B cell (primary cell): ENCODE measurements around the gene ZNF320. TPM values are rescaled to one million over a fixed set of nuclear protein-coding genes. Genes with fewer than 3 reads are reported as not detected.
"Not testable (repeated sequence)": the region's sequence is repeated elsewhere in the genome, so short reads cannot be mapped to it uniquely, and the experiment has no call there.

ENCODE experiments used
- ATAC-seq: fragments of 200-7000 bp; cut with Tn5 transposase; one replicate; pipeline ENCODE4 v1.10.0; 2021; ENCODE audit warnings: low read depth, mild to moderate bottlenecking, moderate number of reproducible peaks, moderate library complexity
- CTCF ChIA-PET: fragments of 350-600 bp; sonication (Branson Sonifier 250); formaldehyde crosslinking; loops from one replicate; lab custom pipeline; 2021; ENCODE audit warnings: antibody characterized with exemption, inconsistent platforms; lab: Charles Lee
- POLR2A ChIA-PET: fragments of 350-600 bp; sonication (Branson Sonifier 250); formaldehyde crosslinking; loops from one replicate; lab custom pipeline; 2021; ENCODE audit warnings: antibody characterized with exemption; lab: Charles Lee
- DNase-seq: peaks from one replicate; pipeline ENCODE4 v3.0.0; 2013
- H2AFZ ChIP-seq: 2 replicates; pipeline ENCODE4 v1.6.1; 2012; ENCODE audit warnings: mild to moderate bottlenecking, low read depth, low read length; ENCODE audit not compliant: insufficient read depth, poor library complexity, severe bottlenecking
- H3K27ac ChIP-seq, 2 donors: 1 replicate in 1 of 2; 2 replicates in 1 of 2; pipeline ENCODE4 v1.5.1; 2012 to 2013; ENCODE audit warnings: low read length in 2 of 2, mild to moderate bottlenecking in 2 of 2, moderate library complexity in 1 of 2
- H3K27me3 ChIP-seq, 4 experiments: fragments of 200-600 bp in 1 of 4; sonication (generic) in 1 of 4; replicated peaks in 1 of 4; 1 replicate in 2 of 4; 2 replicates in 2 of 4; pipeline versions ENCODE4 v1.6.1 to v1.7.0; 2013 to 2016; ENCODE audit warnings: low read length in 3 of 4, mild to moderate bottlenecking in 2 of 4, mixed read lengths in 1 of 4, moderate library complexity in 1 of 4; ENCODE audit not compliant: insufficient read depth in 4 of 4, control insufficient read depth in 3 of 4; ENCODE audit errors: control extremely low read depth in 1 of 4
- H3K36me3 ChIP-seq, 2 experiments: replicated peaks in 1 of 2; 1 replicate in 1 of 2; 2 replicates in 1 of 2; pipeline versions ENCODE4 v1.6.1 to v1.7.1; 2013; ENCODE audit warnings: low read length in 1 of 2; ENCODE audit not compliant: insufficient read depth in 2 of 2, control insufficient read depth in 1 of 2; ENCODE audit errors: control extremely low read depth in 1 of 2, extremely low read depth in 1 of 2
- H3K4me1 ChIP-seq, 2 donors: fragments of 200-600 bp in 1 of 2; sonication (generic) in 1 of 2; 1 replicate in 1 of 2; 2 replicates in 1 of 2; pipeline versions ENCODE4 v1.5.1 to v1.6.1; 2013 to 2017; ENCODE audit warnings: low read length in 2 of 2; ENCODE audit not compliant: control insufficient read depth in 2 of 2, insufficient read depth in 2 of 2
- H3K4me2 ChIP-seq: replicated peaks from 2 replicates; pipeline ENCODE3; 2012; ENCODE audit warnings: mild to moderate bottlenecking, low read depth, low read length; ENCODE audit not compliant: poor library complexity, severe bottlenecking
- H3K4me3 ChIP-seq, 5 experiments: fragments of 200-600 bp in 1 of 5; sonication (generic) in 1 of 5; 1 replicate in 3 of 5; 2 replicates in 2 of 5; pipeline versions ENCODE4 v1.5.1 to v1.7.0; 2011 to 2016; ENCODE audit warnings: low read length in 4 of 5, mild to moderate bottlenecking in 4 of 5, low read depth in 2 of 5, control low read depth in 1 of 5, moderate library complexity in 1 of 5; ENCODE audit not compliant: insufficient read depth in 1 of 5; ENCODE audit errors: control extremely low read depth in 1 of 5, extremely low read depth in 1 of 5
- H3K79me2 ChIP-seq: fragments of 200-600 bp; sonication (generic); one replicate; pipeline ENCODE4 v1.6.0; 2016; ENCODE audit warnings: low read length; ENCODE audit not compliant: control insufficient read depth, insufficient read depth
- H3K9ac ChIP-seq: fragments of 200-600 bp; sonication (generic); 2 replicates; pipeline ENCODE4 v1.6.1; 2017; ENCODE audit warnings: mild to moderate bottlenecking, low read length, moderate library complexity
- H3K9me3 ChIP-seq, 3 donors: one replicate each; pipeline versions ENCODE4 v1.6.1 to v1.7.1; 2013; ENCODE audit warnings: low read length in 2 of 3; ENCODE audit not compliant: control insufficient read depth in 2 of 3, insufficient read depth in 1 of 3; ENCODE audit errors: control extremely low read depth in 1 of 3
- H4K20me1 ChIP-seq: 2 replicates; pipeline ENCODE4 v1.6.0; 2012; ENCODE audit warnings: mild to moderate bottlenecking, low read length; ENCODE audit not compliant: insufficient read depth, control insufficient read depth, poor library complexity, severe bottlenecking
- H3K27ac Mint-ChIP-seq: one replicate; pipeline ENCODE4 v1.8.0; 2021; ENCODE audit warnings: mixed read lengths
- H3K27me3 Mint-ChIP-seq: one replicate; pipeline ENCODE4 v1.8.0; 2021; ENCODE audit warnings: mixed read lengths
- H3K4me1 Mint-ChIP-seq: one replicate; pipeline ENCODE4 v1.8.0; 2021; ENCODE audit warnings: mixed read lengths
- H3K4me3 Mint-ChIP-seq: one replicate; pipeline ENCODE4 v1.8.0; 2021; ENCODE audit warnings: mixed read lengths
- H3K9me3 Mint-ChIP-seq: one replicate; pipeline ENCODE4 v1.8.0; 2022; ENCODE audit warnings: mixed read lengths; ENCODE audit not compliant: insufficient read depth
- EZH2 ChIP-seq: IDR thresholded peaks from 2 replicates; pipeline ENCODE4 v1.6.1; 2012; ENCODE audit warnings: borderline replicate concordance, low read depth, mild to moderate bottlenecking, moderate library complexity, low read length; ENCODE audit not compliant: insufficient read depth, poor library complexity, severe bottlenecking
- WGBS: methylation state at CpG from one replicate; pipeline ENCODE4 v1.1.5; 2013; ENCODE audit warnings: missing lambda C conversion rate; ENCODE audit not compliant: insufficient coverage; 5-methylcytosine and 5-hydroxymethylcytosine counted together
- intact Hi-C: fragments of 100-400 bp; cut with micrococcal nuclease; formaldehyde crosslinking; loops from one replicate; pipeline ENCODE4 v1.10.0; 2022
- polyA plus RNA-seq: library from polyadenylated mRNA; depleted of rRNA; stranded (reverse); fragments of >200 nt; gene quantifications from 2 replicates; pipeline ENCODE4 v1.2.3, GENCODE V29; 2012
- total RNA-seq, 2 donors: library from RNA; stranded (reverse); fragments of 120-200 nt in 1 of 2; gene quantifications; 1 replicate in 1 of 2; 2 replicates in 1 of 2; pipeline versions ENCODE4 v1.2.3 to v1.2.4, GENCODE V29; 2013 to 2022
- TF ChIP-seq, protein P1 (sequence below): fragments of 200-600 bp; IDR thresholded peaks from one replicate; pipeline ENCODE4 v1.8.0; 2022; ENCODE audit warnings: antibody characterized with exemption, mild to moderate bottlenecking

ZNF320 gene
- total and polyA plus RNA-seq, 2 donors (not counting 1 experiment from before 2014, with no cell fraction given) = 14.5 to 33.1 TPM

DNA sequence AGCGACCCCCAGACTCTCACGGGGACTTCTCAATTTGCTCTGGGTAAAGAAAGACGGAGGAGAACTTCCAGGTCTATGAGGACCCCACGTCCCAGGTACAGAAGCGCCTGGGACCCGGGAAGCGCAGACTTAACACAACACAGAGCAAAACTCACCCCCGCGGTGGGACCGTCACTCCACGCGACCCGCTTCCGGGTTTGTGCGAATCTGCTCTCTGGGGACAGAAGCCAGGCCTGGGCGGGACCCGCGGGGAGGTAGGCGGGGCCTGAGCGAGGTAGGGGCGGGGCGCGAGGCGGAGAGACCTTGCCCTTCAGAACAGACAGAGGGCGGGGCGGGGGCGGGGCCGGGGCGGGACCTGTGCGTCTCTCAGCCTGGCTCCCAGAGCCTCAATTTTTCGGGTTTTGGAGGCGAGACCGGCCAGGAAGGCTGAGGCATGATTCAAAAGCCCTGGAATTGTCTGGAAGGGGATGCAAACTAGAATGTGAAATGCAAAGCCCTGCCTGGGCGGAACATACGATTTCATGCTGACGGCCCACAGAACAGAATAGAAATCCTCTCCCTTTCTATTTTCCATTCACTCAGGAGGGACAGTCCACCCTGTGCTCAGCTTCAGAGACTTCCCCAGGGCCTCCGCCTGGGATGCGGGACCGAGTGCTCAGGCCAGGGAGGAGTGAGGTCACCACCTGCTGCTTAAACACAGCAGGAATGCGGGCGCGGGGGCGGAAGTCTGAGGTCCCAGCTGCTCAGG lies 45.1 kb upstream of the ZNF320 start:
- intact Hi-C loops = loop anchor here (1.0 to 10.0 kb wide), 11 partner anchors 20 to 894 kb away; partner anchors contain the start of genes ZNF160, ZNF320, ZNF432 and ZNF525
- ChIA-PET CTCF (interaction anchor here (0.6 to 1.1 kb wide), 2 partner anchors 20 to 85 kb away, joined by 3 read pairs; partner anchors contain the start of gene ZNF816), POLR2A (interaction anchor here (0.6 kb wide), 1 partner anchor 318 kb away, joined by 5 read pairs; no protein-coding TSS in a partner anchor)
- Histone ChIP-seq H4K20me1 (no peaks in the 10 kb centered on the region), H2AFZ (peak overlapping the region; percentile 89), H3K9me3 (peaks cover 0 to 45% (median 16%) of the 10 kb centered on the region in 3 donors), H3K9ac (peak overlapping the region; percentile 99), H3K4me1 (peaks cover 6 to 20% of the 10 kb centered on the region in 2 donors), H3K27ac (peak overlapping the region; percentile 72 to 90), H3K27me3 (no peaks in the 10 kb centered on the region), H3K4me3 (peak overlapping the region; percentile 64 to 97 (median 88)), H3K4me2 (peak overlapping the region; percentile 86), H3K79me2 (peaks cover 28% of the 10 kb centered on the region), H3K36me3 (no peaks in the 10 kb centered on the region)
- Mint-ChIP-seq H3K9me3 (no peaks in the 10 kb centered on the region), H3K4me1 (peaks cover 30% of the 10 kb centered on the region), H3K27me3 (no peaks in the 10 kb centered on the region), H3K4me3 (peak overlapping the region; percentile 92), H3K27ac (peak overlapping the region; percentile 86)
- ATAC-seq = peak; percentile 100
- TF ChIP-seq EZH2 = no peak
- WGBS = 1% methylated on average over 43 of the region's 43 CpGs
- peak; percentile 96 for DNase-seq

DNA sequence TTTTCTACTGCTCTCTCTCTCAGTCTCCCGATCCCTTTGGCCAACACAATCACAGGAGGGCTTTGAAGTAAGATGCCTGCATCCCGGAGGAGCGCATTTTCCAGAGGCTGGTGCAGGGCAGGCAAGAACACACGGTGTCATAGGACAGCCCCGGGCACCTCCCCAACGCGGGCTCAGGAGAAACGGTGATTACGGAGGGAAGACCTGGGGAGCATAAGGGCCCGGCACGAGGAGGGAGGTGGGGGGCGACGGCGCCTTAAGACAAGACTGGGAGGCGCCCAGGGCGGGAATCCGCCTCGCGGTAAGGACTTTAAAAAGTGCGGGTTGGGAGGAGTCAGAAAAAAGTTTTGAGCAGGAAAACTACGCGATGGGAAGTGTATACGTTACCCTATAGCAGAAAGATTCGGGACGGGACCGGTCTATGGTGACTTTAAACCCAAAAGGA lies 44.5 kb upstream of the ZNF320 start:
- Histone ChIP-seq H3K79me2 (peaks cover 32% of the 10 kb centered on the region), H3K4me2 (peak overlapping the region; percentile 86)
- under 1% methylated on average over 24 of the region's 26 CpGs for WGBS

DNA sequence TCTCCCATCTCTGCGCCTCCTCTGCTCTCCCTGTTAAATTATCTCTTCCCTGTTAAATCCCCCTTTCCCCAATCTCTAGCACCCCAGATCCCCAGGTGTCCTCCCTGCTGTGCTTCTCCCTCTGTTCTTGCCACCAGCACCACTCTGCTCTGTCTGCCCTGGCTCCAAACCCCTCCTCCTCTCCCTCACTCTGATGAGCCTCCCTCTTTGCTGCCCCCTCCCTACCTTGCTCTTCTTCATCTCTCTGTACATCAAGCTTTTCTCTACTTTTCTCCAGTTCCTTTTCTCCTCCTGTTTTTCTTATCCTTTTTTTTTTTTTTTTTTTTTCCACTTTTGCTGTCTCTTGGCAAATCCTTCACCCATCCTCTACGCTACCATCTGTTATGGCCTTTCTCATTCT lies 44.1 kb upstream of the ZNF320 start:
- H3K27me3 Mint-ChIP-seq, DNase-seq, H3K27me3 ChIP-seq, H4K20me1 ChIP-seq, POLR2A ChIA-PET, H3K9me3 Mint-ChIP-seq, H3K36me3 ChIP-seq, ATAC-seq, CTCF ChIA-PET: not testable (repeated sequence)
- Histone ChIP-seq H3K79me2 (peaks cover 35% of the 10 kb centered on the region), H3K9ac (peak overlapping the region; percentile 99), H3K9me3 (peaks cover 0 to 44% (median 6%) of the 10 kb centered on the region in 3 donors), H3K4me1 (peaks cover 6 to 20% of the 10 kb centered on the region in 2 donors), H3K27ac (peak overlapping the region in 1 of 2 donors; percentile 90), H3K4me2 (peak overlapping the region; percentile 86), H3K4me3 (peak overlapping the region; percentile 64 to 97 (median 88)), H2AFZ (peak overlapping the region; percentile 89)
- intact Hi-C loops = loop anchor here (5.0 to 10.0 kb wide), 2 partner anchors 414 to 423 kb away; partner anchors contain the start of genes ZNF525 and ZNF808
- Mint-ChIP-seq H3K27ac (peak overlapping the region; percentile 86), H3K4me3 (peak overlapping the region; percentile 92), H3K4me1 (peaks cover 37% of the 10 kb centered on the region)
- WGBS = 94% methylated on average over 1 of the region's 2 CpGs

More for the DNA sequence above, 44.5 kb upstream of the ZNF320 start:
- ChIA-PET CTCF (no interaction called here), POLR2A (no interaction called here)
- Histone ChIP-seq H4K20me1 (no peaks in the 10 kb centered on the region), H3K4me1 (peaks cover 6 to 20% of the 10 kb centered on the region in 2 donors), H3K9me3 (peaks cover 0 to 45% (median 10%) of the 10 kb centered on the region in 3 donors), H3K4me3 (peak overlapping the region; percentile 64 to 97 (median 88)), H3K27ac (peak overlapping the region; percentile 72 to 90), H2AFZ (peak overlapping the region; percentile 89), H3K27me3 (no peaks in the 10 kb centered on the region), H3K9ac (peak overlapping the region; percentile 99), H3K36me3 (no peaks in the 10 kb centered on the region)
- H3K27me3 Mint-ChIP-seq = no peaks in the 10 kb centered on the region
- H3K4me1 Mint-ChIP-seq = peaks cover 32% of the 10 kb centered on the region
- TF ChIP-seq, protein P1, sequence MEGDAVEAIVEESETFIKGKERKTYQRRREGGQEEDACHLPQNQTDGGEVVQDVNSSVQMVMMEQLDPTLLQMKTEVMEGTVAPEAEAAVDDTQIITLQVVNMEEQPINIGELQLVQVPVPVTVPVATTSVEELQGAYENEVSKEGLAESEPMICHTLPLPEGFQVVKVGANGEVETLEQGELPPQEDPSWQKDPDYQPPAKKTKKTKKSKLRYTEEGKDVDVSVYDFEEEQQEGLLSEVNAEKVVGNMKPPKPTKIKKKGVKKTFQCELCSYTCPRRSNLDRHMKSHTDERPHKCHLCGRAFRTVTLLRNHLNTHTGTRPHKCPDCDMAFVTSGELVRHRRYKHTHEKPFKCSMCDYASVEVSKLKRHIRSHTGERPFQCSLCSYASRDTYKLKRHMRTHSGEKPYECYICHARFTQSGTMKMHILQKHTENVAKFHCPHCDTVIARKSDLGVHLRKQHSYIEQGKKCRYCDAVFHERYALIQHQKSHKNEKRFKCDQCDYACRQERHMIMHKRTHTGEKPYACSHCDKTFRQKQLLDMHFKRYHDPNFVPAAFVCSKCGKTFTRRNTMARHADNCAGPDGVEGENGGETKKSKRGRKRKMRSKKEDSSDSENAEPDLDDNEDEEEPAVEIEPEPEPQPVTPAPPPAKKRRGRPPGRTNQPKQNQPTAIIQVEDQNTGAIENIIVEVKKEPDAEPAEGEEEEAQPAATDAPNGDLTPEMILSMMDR = no peak
- TF ChIP-seq EZH2 = no peak
- intact Hi-C loops = loop anchor here (1.0 to 10.0 kb wide), 11 partner anchors 19 to 894 kb away; partner anchors contain the start of genes ZNF160, ZNF320, ZNF432 and ZNF525
- peak overlapping the region; percentile 92 for H3K4me3 Mint-ChIP-seq
- ATAC-seq (peak; percentile 13), DNase-seq (no peak)
- peak overlapping the region; percentile 86 for H3K27ac Mint-ChIP-seq
- H3K9me3 Mint-ChIP-seq = no peaks in the 10 kb centered on the region
